Measurements from ENCODE around the gene ARHGAP27. TPM values are rescaled to one million over a fixed set of nuclear protein-coding genes. Genes with fewer than 3 reads are reported as not detected.

Gene ARHGAP27
- total and polyA plus RNA-seq, 2 experiments from 2014 or later: 21.1 to 27.9 TPM

GRCh38 chr17:45405250-45406086, 27.2 kb downstream of the ARHGAP27 start:
- no peak overlapping the region for H2AFZ ChIP-seq
- H3K36me3 ChIP-seq (replicated peaks; ENCODE audit: insufficient read depth, low read depth): no peaks in the 10 kb centered on the region
- peaks cover 37% of the 10 kb centered on the region for H3K4me1 ChIP-seq (ENCODE audit: insufficient read depth)
- H3K4me3 ChIP-seq: no peak overlapping the region
- H3K9me2 ChIP-seq (replicated peaks; ENCODE audit: insufficient read depth): no peaks in the 10 kb centered on the region
- no peaks in the 10 kb centered on the region for H4K20me1 ChIP-seq (ENCODE audit: insufficient read depth, poor library complexity, severe bottlenecking)
- no peaks in the 10 kb centered on the region for H3K9me3 ChIP-seq (ENCODE audit: low read depth)
- peaks cover 2% of the 10 kb centered on the region for H3K79me2 ChIP-seq
- H3K27me3 ChIP-seq: no peaks in the 10 kb centered on the region
- 31% methylated on average over 38 of the region's 48 CpGs for WGBS (ENCODE audit: low lambda C conversion rate, missing lambda C conversion rate)
- peak; percentile 77 for DNase-seq (ENCODE audit: low spot score)
- TF ChIP-seq CTCF (IDR thresholded peaks at IDR 0.05; ENCODE audit: poor library complexity) (no peak), EZH2phosphoT487 (IDR thresholded peaks at IDR 0.05; ENCODE audit: low read depth, severe bottlenecking, unreplicated experiment) (no peak), EZH2 (IDR thresholded peaks at IDR 0.05; ENCODE audit: borderline replicate concordance) (no peak)
- peak overlapping the region; percentile 69 for H3K4me2 ChIP-seq
- peak overlapping the region; percentile 88 for H3K27ac ChIP-seq

- Histone ChIP-seq H3K27me3 (no peaks in the 10 kb centered on the region), H4K20me1 (ENCODE audit: insufficient read depth, poor library complexity, severe bottlenecking) (no peaks in the 10 kb centered on the region), H3K9me2 (replicated peaks; ENCODE audit: insufficient read depth) (no peaks in the 10 kb centered on the region), H2AFZ (no peak overlapping the region), H3K27ac (no peak overlapping the region), H3K36me3 (replicated peaks; ENCODE audit: insufficient read depth, low read depth) (no peaks in the 10 kb centered on the region), H3K4me3 (no peak overlapping the region), H3K4me2 (no peak overlapping the region), H3K4me1 (ENCODE audit: insufficient read depth) (peaks cover 37% of the 10 kb centered on the region), H3K9me3 (ENCODE audit: low read depth) (no peaks in the 10 kb centered on the region), H3K79me2 (peaks cover 2% of the 10 kb centered on the region)
- 79% methylated on average over 12 of the region's 14 CpGs for whole genome bisulfite sequencing (ENCODE audit: low lambda C conversion rate, missing lambda C conversion rate)
- TF ChIP-seq CTCF (IDR thresholded peaks at IDR 0.05; ENCODE audit: poor library complexity): no peak
- no peak for DNase-seq (ENCODE audit: low spot score)
Observed at GRCh38 chr17:45404870-45405249, 27.8 kb downstream of the ARHGAP27 start.

GRCh38 chr17:45403906-45404490, 28.7 kb downstream of the ARHGAP27 start:
- WGBS (ENCODE audit: low lambda C conversion rate, missing lambda C conversion rate): 96% methylated on average over 10 of the region's 10 CpGs
- H2AFZ ChIP-seq: no peak overlapping the region
- no peak overlapping the region for H3K4me2 ChIP-seq
- no peaks in the 10 kb centered on the region for H3K27me3 ChIP-seq
- H3K27ac ChIP-seq: no peak overlapping the region
- H3K9me3 ChIP-seq (ENCODE audit: low read depth): no peaks in the 10 kb centered on the region
- H3K4me1 ChIP-seq (ENCODE audit: insufficient read depth): peaks cover 33% of the 10 kb centered on the region
- no peaks in the 10 kb centered on the region for H3K36me3 ChIP-seq (replicated peaks; ENCODE audit: insufficient read depth, low read depth)
- no peak for DNase-seq (ENCODE audit: low spot score)
- no peak overlapping the region for H3K4me3 ChIP-seq
- H3K9me2 ChIP-seq (replicated peaks; ENCODE audit: insufficient read depth): no peaks in the 10 kb centered on the region
- no peak for TF ChIP-seq CTCF (IDR thresholded peaks at IDR 0.05; ENCODE audit: poor library complexity)
- TF ChIP-seq EZH2 (IDR thresholded peaks at IDR 0.05; ENCODE audit: borderline replicate concordance): no peak
- TF ChIP-seq EZH2phosphoT487 (IDR thresholded peaks at IDR 0.05; ENCODE audit: low read depth, severe bottlenecking, unreplicated experiment): no peak
- no peaks in the 10 kb centered on the region for H4K20me1 ChIP-seq (ENCODE audit: insufficient read depth, poor library complexity, severe bottlenecking)
- H3K79me2 ChIP-seq: peaks cover 2% of the 10 kb centered on the region

All from hepatocyte (in vitro differentiated cells).